ENCODE data around the gene PRKCH. TPM values are rescaled to one million over a fixed set of nuclear protein-coding genes. Genes with fewer than 3 reads are reported as not detected.
"Not testable (repeated sequence)": the region's sequence is repeated elsewhere in the genome, so short reads cannot be mapped to it uniquely, and the experiment has no call there.

PRKCH gene
- polyA plus RNA-seq, 2 of the 4 experiments (the other 2 are of a cell fraction), result 10.0 to 10.2 TPM

- Histone ChIP-seq H3K4me3 (no peak overlapping the region), H3K9me3 (no peaks in the 10 kb centered on the region), H3K4me1 (no peaks in the 10 kb centered on the region), H3K4me2 (no peak overlapping the region), H3K27ac (no peak overlapping the region)
- ATAC-seq (no peak), DNase-seq (ENCODE audit: low read depth in 1 of 2, low spot score in 1 of 2) (no peak), FAIRE-seq (no peak)
- POLR2A ChIA-PET, result no interaction called here
- CTCF ChIA-PET, result no interaction called here
- WGBS (ENCODE audit: missing lambda C conversion rate), result 68% methylated on average over 1 of the region's 1 CpG
- no peak for TF ChIP-seq CBX2 (IDR thresholded peaks at IDR 0.05; ENCODE audit: borderline replicate concordance, low read depth)
- TF ChIP-seq CHD4 (IDR thresholded peaks at IDR 0.05; ENCODE audit: borderline replicate concordance), result no peak
- TF ChIP-seq EHMT2 (IDR thresholded peaks at IDR 0.05; ENCODE audit: low read depth), result no peak
- TF ChIP-seq ZC3H11A (IDR thresholded peaks at IDR 0.05), result no peak
- no peak for TF ChIP-seq CTCF (IDR thresholded peaks at IDR 0.05)
- no peak for TF ChIP-seq POLR2A (IDR thresholded peaks at IDR 0.05; ENCODE audit: low read length)
- no peak for TF ChIP-seq ELK1 (IDR thresholded peaks at IDR 0.05; ENCODE audit: low read depth, low read length)
- no peak for TF ChIP-seq BHLHE40 (IDR thresholded peaks at IDR 0.05; ENCODE audit: low read depth, low read length)
- no peak for TF ChIP-seq CEBPB (IDR thresholded peaks at IDR 0.05)
- no peak for TF ChIP-seq MYC (IDR thresholded peaks at IDR 0.05; ENCODE audit: borderline replicate concordance, low read length)
These were observed 88.4 kb downstream of the PRKCH start for GRCh38 chr14:61409782-61410181.

- CTCF ChIA-PET; ATAC-seq; POLR2A ChIA-PET; FAIRE-seq; H3K27ac ChIP-seq; DNase-seq (ENCODE audit: low read depth in 1 of 2, low spot score in 1 of 2); H3K4me2 ChIP-seq; H3K4me3 ChIP-seq; H3K9me3 ChIP-seq: not testable (repeated sequence)
- peaks cover 20% of the 10 kb centered on the region for H3K4me1 ChIP-seq
- 57% methylated on average over 4 of the region's 4 CpGs for WGBS (ENCODE audit: missing lambda C conversion rate)
These were observed 94.6 kb downstream of the PRKCH start for GRCh38 chr14:61415934-61416333.

- CTCF ChIA-PET, result no interaction called here
- 69% methylated on average over 2 of the region's 2 CpGs for WGBS (ENCODE audit: missing lambda C conversion rate)
- H3K27ac ChIP-seq, result no peak overlapping the region
These were observed 95.2 kb downstream of the PRKCH start for GRCh38 chr14:61416591-61416990.

More at GRCh38 chr14:61416591-61416990, 95.2 kb downstream of the PRKCH start:
- POLR2A ChIA-PET, result no interaction called here
- peaks cover 26% of the 10 kb centered on the region for H3K4me1 ChIP-seq
- no peak overlapping the region for H3K4me2 ChIP-seq
- no peak overlapping the region for H3K4me3 ChIP-seq
- TF ChIP-seq NR3C1 (IDR thresholded peaks at IDR 0.05) (no peak), MAZ (IDR thresholded peaks at IDR 0.05; ENCODE audit: borderline replicate concordance, low read depth, low read length) (no peak), HMGXB4 (CRISPR knock-in tag; IDR thresholded peaks at IDR 0.05; ENCODE audit: borderline replicate concordance) (no peak), POLR2AphosphoS2 (conservative IDR thresholded peaks at IDR 0.05; ENCODE audit: low read length) (no peak), TFCP2L1 (CRISPR knock-in tag; IDR thresholded peaks at IDR 0.05) (no peak), FOSL2 (IDR thresholded peaks at IDR 0.05) (no peak), FOSL2 (CRISPR knock-in tag; IDR thresholded peaks at IDR 0.05) (no peak), KDM1A (IDR thresholded peaks at IDR 0.05; ENCODE audit: low read depth) (no peak), HDAC2 (IDR thresholded peaks at IDR 0.05) (no peak), MAFK (IDR thresholded peaks at IDR 0.05; ENCODE audit: partially characterized antibody) (no peak)
- H3K9me3 ChIP-seq, result no peaks in the 10 kb centered on the region
- no peak for DNase-seq (ENCODE audit: low read depth in 1 of 2, low spot score in 1 of 2)
- no peak for ATAC-seq
- no peak for FAIRE-seq

Measured in A549 (cell line).